Measurements from ENCODE around the gene DYNC1H1. TPM values are rescaled to one million over a fixed set of nuclear protein-coding genes. Genes with fewer than 3 reads are reported as not detected.

The DYNC1H1 gene
- total RNA-seq, 1 donor from 2014 or later = 783 TPM

- DNase-seq (ENCODE audit: low read depth) = peak; percentile 98
- Histone ChIP-seq H3K27me3 (ENCODE audit: control insufficient read depth, insufficient read depth, low read length) (no peaks in the 10 kb centered on the region), H3K36me3 (ENCODE audit: control insufficient read depth, insufficient read depth, low read length) (peaks cover 1% of the 10 kb centered on the region), H3K4me3 (ENCODE audit: low read depth, low read length) (no peak overlapping the region)
- no peak for TF ChIP-seq CTCF (IDR thresholded peaks at IDR 0.05; ENCODE audit: insufficient read depth, low read length, poor library complexity, severe bottlenecking)
Observed at GRCh38 chr14:101972126-101972866, 7.9 kb downstream of the DYNC1H1 start.

GRCh38 chr14:101973356-101973755 is 9.0 kb downstream of the DYNC1H1 start:
- Histone ChIP-seq H3K4me3 (ENCODE audit: low read depth, low read length) (no peak overlapping the region), H3K36me3 (ENCODE audit: control insufficient read depth, insufficient read depth, low read length) (peaks cover 1% of the 10 kb centered on the region), H3K27me3 (ENCODE audit: control insufficient read depth, insufficient read depth, low read length) (no peaks in the 10 kb centered on the region)
- no peak for TF ChIP-seq CTCF (IDR thresholded peaks at IDR 0.05; ENCODE audit: insufficient read depth, low read length, poor library complexity, severe bottlenecking)
- DNase-seq (ENCODE audit: low read depth) = no peak

GRCh38 chr14:101975231-101975630 is 10.9 kb downstream of the DYNC1H1 start:
- DNase-seq (ENCODE audit: low read depth) = no peak
- H3K27me3 ChIP-seq (ENCODE audit: control insufficient read depth, insufficient read depth, low read length) = no peaks in the 10 kb centered on the region
- TF ChIP-seq CTCF (IDR thresholded peaks at IDR 0.05; ENCODE audit: insufficient read depth, low read length, poor library complexity, severe bottlenecking) = no peak
- no peak overlapping the region for H3K4me3 ChIP-seq (ENCODE audit: low read depth, low read length)
- H3K36me3 ChIP-seq (ENCODE audit: control insufficient read depth, insufficient read depth, low read length) = peaks cover 1% of the 10 kb centered on the region

- no peak for TF ChIP-seq CTCF (IDR thresholded peaks at IDR 0.05; ENCODE audit: insufficient read depth, low read length, poor library complexity, severe bottlenecking)
- Histone ChIP-seq H3K36me3 (ENCODE audit: control insufficient read depth, insufficient read depth, low read length) (peaks cover 3% of the 10 kb centered on the region), H3K27me3 (ENCODE audit: control insufficient read depth, insufficient read depth, low read length) (no peaks in the 10 kb centered on the region), H3K4me3 (ENCODE audit: low read depth, low read length) (no peak overlapping the region)
- no peak for DNase-seq (ENCODE audit: low read depth)
Observed at GRCh38 chr14:101977311-101978071, 13.1 kb downstream of the DYNC1H1 start.

GRCh38 chr14:101979666-101980065 is 15.3 kb downstream of the DYNC1H1 start:
- no peak for TF ChIP-seq CTCF (IDR thresholded peaks at IDR 0.05; ENCODE audit: insufficient read depth, low read length, poor library complexity, severe bottlenecking)
- peaks cover 3% of the 10 kb centered on the region for H3K36me3 ChIP-seq (ENCODE audit: control insufficient read depth, insufficient read depth, low read length)

More at GRCh38 chr14:101979666-101980065, 15.3 kb downstream of the DYNC1H1 start:
- no peak for DNase-seq (ENCODE audit: low read depth)
- H3K27me3 ChIP-seq (ENCODE audit: control insufficient read depth, insufficient read depth, low read length) = no peaks in the 10 kb centered on the region
- H3K4me3 ChIP-seq (ENCODE audit: low read depth, low read length) = no peak overlapping the region
